ENCODE data around the gene NUSAP1. TPM values are rescaled to one million over a fixed set of nuclear protein-coding genes. Genes with fewer than 3 reads are reported as not detected.

Gene NUSAP1
- total and polyA plus RNA-seq, 10 of the 15 experiments (the other 5 are each of a cell fraction or from before 2014, with no cell fraction given) = 158 to 315 (median 229) TPM

GRCh38 chr15:41423979-41424659 lies 91.4 kb downstream of the NUSAP1 start (continued):
- TF ChIP-seq, protein P1, sequence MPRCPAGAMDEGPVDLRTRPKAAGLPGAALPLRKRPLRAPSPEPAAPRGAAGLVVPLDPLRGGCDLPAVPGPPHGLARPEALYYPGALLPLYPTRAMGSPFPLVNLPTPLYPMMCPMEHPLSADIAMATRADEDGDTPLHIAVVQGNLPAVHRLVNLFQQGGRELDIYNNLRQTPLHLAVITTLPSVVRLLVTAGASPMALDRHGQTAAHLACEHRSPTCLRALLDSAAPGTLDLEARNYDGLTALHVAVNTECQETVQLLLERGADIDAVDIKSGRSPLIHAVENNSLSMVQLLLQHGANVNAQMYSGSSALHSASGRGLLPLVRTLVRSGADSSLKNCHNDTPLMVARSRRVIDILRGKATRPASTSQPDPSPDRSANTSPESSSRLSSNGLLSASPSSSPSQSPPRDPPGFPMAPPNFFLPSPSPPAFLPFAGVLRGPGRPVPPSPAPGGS (IDR thresholded peaks at IDR 0.05; ENCODE audit: borderline replicate concordance, insufficient read depth, low read depth, low read length, poor library complexity, severe bottlenecking) = no peak
- TF ChIP-seq, protein P2, sequence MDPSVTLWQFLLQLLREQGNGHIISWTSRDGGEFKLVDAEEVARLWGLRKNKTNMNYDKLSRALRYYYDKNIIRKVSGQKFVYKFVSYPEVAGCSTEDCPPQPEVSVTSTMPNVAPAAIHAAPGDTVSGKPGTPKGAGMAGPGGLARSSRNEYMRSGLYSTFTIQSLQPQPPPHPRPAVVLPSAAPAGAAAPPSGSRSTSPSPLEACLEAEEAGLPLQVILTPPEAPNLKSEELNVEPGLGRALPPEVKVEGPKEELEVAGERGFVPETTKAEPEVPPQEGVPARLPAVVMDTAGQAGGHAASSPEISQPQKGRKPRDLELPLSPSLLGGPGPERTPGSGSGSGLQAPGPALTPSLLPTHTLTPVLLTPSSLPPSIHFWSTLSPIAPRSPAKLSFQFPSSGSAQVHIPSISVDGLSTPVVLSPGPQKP (IDR thresholded peaks at IDR 0.05; ENCODE audit: low read depth, low read length) = no peak
- TF ChIP-seq CHD4 (IDR thresholded peaks at IDR 0.05) (no peak), BMI1 (IDR thresholded peaks at IDR 0.05; ENCODE audit: borderline replicate concordance) (no peak), ZNF24 (IDR thresholded peaks at IDR 0.05) (0 out of 2 replicates have a peak, but pooled peaks have one; percentile 35), CHD2 (IDR thresholded peaks at IDR 0.05; ENCODE audit: borderline replicate concordance, low read depth, low read length) (no peak), SIX5 (IDR thresholded peaks at IDR 0.05; ENCODE audit: low read depth, low read length, severe bottlenecking) (no peak), ZBTB33 (IDR thresholded peaks at IDR 0.05) (no peak), HDAC2 (IDR thresholded peaks at IDR 0.05) (no peak), GABPA (IDR thresholded peaks at IDR 0.05; ENCODE audit: low read depth) (no peak), SMAD5 (IDR thresholded peaks at IDR 0.05; ENCODE audit: low read depth) (no peak), ESRRA (IDR thresholded peaks at IDR 0.05; ENCODE audit: low read length) (no peak), SMC3 (IDR thresholded peaks at IDR 0.05; ENCODE audit: borderline replicate concordance, low read length) (no peak)
- TF ChIP-seq, protein P3, sequence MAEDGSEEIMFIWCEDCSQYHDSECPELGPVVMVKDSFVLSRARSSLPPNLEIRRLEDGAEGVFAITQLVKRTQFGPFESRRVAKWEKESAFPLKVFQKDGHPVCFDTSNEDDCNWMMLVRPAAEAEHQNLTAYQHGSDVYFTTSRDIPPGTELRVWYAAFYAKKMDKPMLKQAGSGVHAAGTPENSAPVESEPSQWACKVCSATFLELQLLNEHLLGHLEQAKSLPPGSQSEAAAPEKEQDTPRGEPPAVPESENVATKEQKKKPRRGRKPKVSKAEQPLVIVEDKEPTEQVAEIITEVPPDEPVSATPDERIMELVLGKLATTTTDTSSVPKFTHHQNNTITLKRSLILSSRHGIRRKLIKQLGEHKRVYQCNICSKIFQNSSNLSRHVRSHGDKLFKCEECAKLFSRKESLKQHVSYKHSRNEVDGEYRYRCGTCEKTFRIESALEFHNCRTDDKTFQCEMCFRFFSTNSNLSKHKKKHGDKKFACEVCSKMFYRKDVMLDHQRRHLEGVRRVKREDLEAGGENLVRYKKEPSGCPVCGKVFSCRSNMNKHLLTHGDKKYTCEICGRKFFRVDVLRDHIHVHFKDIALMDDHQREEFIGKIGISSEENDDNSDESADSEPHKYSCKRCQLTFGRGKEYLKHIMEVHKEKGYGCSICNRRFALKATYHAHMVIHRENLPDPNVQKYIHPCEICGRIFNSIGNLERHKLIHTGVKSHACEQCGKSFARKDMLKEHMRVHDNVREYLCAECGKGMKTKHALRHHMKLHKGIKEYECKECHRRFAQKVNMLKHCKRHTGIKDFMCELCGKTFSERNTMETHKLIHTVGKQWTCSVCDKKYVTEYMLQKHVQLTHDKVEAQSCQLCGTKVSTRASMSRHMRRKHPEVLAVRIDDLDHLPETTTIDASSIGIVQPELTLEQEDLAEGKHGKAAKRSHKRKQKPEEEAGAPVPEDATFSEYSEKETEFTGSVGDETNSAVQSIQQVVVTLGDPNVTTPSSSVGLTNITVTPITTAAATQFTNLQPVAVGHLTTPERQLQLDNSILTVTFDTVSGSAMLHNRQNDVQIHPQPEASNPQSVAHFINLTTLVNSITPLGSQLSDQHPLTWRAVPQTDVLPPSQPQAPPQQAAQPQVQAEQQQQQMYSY (CRISPR knock-in tag; IDR thresholded peaks at IDR 0.05) = no peak
- TF ChIP-seq, protein P4, sequence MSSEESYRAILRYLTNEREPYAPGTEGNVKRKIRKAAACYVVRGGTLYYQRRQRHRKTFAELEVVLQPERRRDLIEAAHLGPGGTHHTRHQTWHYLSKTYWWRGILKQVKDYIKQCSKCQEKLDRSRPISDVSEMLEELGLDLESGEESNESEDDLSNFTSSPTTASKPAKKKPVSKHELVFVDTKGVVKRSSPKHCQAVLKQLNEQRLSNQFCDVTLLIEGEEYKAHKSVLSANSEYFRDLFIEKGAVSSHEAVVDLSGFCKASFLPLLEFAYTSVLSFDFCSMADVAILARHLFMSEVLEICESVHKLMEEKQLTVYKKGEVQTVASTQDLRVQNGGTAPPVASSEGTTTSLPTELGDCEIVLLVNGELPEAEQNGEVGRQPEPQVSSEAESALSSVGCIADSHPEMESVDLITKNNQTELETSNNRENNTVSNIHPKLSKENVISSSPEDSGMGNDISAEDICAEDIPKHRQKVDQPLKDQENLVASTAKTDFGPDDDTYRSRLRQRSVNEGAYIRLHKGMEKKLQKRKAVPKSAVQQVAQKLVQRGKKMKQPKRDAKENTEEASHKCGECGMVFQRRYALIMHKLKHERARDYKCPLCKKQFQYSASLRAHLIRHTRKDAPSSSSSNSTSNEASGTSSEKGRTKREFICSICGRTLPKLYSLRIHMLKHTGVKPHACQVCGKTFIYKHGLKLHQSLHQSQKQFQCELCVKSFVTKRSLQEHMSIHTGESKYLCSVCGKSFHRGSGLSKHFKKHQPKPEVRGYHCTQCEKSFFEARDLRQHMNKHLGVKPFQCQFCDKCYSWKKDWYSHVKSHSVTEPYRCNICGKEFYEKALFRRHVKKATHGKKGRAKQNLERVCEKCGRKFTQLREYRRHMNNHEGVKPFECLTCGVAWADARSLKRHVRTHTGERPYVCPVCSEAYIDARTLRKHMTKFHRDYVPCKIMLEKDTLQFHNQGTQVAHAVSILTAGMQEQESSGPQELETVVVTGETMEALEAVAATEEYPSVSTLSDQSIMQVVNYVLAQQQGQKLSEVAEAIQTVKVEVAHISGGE (CRISPR knock-in tag; IDR thresholded peaks at IDR 0.05) = no peak

Data from GM12878 (cell line).